Upper lobe of right lung (tissue), 1 donor: ENCODE results near the gene AMPD2. TPM values are rescaled to one million over a fixed set of nuclear protein-coding genes. Genes with fewer than 3 reads are reported as not detected.

Source experiments
- ATAC-seq: fragments of 200-7000 bp; cut with Tn5 transposase; one replicate; pipeline ENCODE4 v1.9.1; 2020; ENCODE audit warnings: mild to moderate bottlenecking, moderate library complexity
- DNase-seq: peaks from one replicate; pipeline ENCODE4 v3.0.0-alpha.2; 2020
- H3K27ac ChIP-seq: fragments of 200-600 bp; one replicate; pipeline ENCODE4 v1.8.0; 2022
- H3K27me3 ChIP-seq: fragments of 200-600 bp; one replicate; pipeline ENCODE4 v1.8.0; 2022; ENCODE audit warnings: mild to moderate bottlenecking
- H3K36me3 ChIP-seq: fragments of 200-600 bp; one replicate; pipeline ENCODE4 v1.8.0; 2022
- H3K4me1 ChIP-seq: fragments of 200-600 bp; one replicate; pipeline ENCODE4 v1.8.0; 2022
- H3K4me3 ChIP-seq: fragments of 200-600 bp; one replicate; pipeline ENCODE4 v1.8.0; 2022; ENCODE audit warnings: mild to moderate bottlenecking
- H3K9me3 ChIP-seq: fragments of 200-600 bp; one replicate; pipeline ENCODE4 v1.8.0; 2022
- intact Hi-C: fragments of 100-400 bp; cut with DNase I; formaldehyde crosslinking; loops from one replicate; pipeline ENCODE4 v1.11.0; 2022
- total RNA-seq: library from RNA; stranded (reverse); fragmentation: NEBNext Ultra II Directional; extraction: Animal tissue kit (Norgen Biotek cat#: 25700); gene quantifications from one replicate; pipeline ENCODE4 v1.2.1, GENCODE V29; 2021
- TF ChIP-seq, protein P1 (sequence below): fragments of 200-600 bp; IDR thresholded peaks from one replicate; pipeline ENCODE4 v1.8.0; 2022; ENCODE audit warnings: antibody characterized with exemption
- donor health status: DM: no; HTN: yes; CAD: no; lungs with severe emphysema.

AMPD2 gene
- total RNA-seq, 1 donor from 2014 or later = 56.9 TPM

DNA sequence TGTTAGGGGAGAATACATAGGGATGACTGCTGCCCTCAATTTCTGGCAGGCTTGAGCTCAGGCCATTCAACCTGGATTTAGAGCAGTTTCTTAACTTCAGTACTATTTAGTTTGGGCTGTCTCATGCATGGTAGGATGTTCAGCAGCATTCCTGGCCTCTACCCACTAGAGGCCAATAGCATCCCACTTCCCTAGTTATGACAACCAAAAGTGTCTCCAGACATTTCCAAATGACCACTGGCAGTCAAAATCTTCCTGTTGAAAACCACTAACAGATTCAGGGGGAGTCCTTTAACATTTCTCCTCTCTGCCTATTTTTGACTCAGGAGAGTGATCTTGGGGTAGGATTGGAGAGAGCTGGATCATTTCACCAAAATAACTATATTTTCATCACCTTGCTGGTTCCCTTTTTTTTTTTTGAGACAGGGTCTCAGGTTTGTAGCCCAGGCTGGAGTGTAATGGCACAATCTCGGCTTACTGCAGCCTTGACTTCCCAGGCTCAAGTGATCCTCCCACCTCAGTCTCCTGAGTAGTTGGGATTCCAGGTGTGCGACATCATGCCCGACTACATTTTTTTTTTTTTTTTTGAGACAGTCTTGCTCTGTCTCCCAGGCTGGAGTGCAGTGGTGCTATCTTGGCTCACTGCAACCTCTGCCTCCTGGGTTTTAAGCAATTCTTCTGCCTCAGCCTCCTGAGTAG, 8.9 kb upstream of the AMPD2 start:
- ATAC-seq (no peak), DNase-seq (no peak)
- TF ChIP-seq, protein P1, sequence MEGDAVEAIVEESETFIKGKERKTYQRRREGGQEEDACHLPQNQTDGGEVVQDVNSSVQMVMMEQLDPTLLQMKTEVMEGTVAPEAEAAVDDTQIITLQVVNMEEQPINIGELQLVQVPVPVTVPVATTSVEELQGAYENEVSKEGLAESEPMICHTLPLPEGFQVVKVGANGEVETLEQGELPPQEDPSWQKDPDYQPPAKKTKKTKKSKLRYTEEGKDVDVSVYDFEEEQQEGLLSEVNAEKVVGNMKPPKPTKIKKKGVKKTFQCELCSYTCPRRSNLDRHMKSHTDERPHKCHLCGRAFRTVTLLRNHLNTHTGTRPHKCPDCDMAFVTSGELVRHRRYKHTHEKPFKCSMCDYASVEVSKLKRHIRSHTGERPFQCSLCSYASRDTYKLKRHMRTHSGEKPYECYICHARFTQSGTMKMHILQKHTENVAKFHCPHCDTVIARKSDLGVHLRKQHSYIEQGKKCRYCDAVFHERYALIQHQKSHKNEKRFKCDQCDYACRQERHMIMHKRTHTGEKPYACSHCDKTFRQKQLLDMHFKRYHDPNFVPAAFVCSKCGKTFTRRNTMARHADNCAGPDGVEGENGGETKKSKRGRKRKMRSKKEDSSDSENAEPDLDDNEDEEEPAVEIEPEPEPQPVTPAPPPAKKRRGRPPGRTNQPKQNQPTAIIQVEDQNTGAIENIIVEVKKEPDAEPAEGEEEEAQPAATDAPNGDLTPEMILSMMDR = no peak
- no peaks in the 10 kb centered on the region for H3K36me3 ChIP-seq
- H3K27ac ChIP-seq = no peak overlapping the region
- no peaks in the 10 kb centered on the region for H3K4me1 ChIP-seq
- no peaks in the 10 kb centered on the region for H3K9me3 ChIP-seq
- no peaks in the 10 kb centered on the region for H3K27me3 ChIP-seq
- intact Hi-C loops = no loop called here
- no peak overlapping the region for H3K4me3 ChIP-seq

DNA sequence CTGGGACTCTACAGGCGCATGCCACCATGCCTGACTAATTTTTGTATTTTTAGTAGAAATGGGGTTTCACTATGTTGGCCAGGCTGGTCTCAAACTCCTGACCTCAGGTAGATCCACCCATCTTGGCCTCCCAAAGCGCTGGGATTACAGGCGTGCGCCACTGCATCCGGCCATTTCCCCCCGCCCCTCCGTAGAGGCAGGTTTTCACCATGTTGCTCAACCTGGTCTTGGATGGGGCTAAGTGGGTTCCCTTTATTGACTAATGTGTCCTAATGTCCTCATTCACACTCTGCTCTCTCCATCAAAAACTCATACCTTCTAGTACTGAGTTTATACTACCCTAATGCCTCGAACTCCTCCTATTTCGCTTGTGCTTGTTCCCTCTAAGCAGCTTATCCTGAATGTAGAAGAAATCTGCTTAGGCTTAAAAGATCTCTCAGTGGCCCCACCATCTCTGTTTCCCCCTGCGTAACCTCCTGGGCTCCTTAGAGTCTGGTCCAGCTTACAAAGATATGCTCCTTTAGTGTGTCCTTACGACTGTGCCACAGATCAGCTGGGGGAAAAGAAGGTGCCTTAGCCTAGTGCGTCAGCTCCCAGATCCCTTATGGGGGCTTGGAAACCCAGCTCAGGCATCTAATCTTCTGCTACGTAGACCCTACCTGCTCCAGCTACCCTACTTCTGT, 8.2 kb upstream of the AMPD2 start:
- no peaks in the 10 kb centered on the region for H3K9me3 ChIP-seq
- TF ChIP-seq, protein P1 = no peak
- DNase-seq = no peak

DNA sequence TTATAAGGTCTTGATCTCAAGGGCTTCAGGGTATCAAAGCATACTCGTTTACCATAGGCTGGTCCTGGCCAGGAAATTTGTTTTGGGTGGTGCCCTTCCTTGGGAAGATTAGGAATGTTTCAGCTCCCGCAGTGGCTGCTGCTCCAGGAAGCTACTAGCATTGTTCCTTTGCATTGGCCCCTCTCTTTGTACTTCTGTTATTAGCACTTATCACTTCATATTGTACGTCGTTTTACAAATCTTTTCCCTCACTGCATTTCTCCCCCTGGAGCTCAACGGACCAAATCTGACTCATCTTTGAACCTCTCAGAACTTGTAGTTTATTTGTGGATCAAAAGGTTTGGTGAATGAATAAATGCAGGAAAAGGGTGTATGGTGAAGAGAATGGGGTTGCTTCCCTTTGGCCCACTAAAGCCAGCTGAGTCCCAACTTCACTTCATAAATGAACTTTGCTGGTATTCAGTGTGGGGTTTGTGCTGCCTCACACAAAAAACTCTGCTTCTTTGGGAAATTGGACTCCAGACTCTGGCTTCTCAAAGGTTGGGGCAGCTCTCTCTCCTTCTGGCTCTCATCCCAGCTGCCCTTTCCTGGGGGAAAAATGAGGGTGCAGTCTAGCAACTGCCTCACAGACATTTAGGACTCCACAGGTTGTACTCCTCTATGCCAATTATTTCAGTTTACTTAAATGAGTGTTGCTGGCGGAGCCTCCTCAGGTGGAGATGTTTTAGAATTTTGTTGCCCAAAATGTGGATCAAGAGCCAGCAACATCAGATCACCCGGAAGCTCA, 6.1 kb upstream of the AMPD2 start:
- TF ChIP-seq, protein P1 = no peak
- intact Hi-C loops = no loop called here
- no peaks in the 10 kb centered on the region for H3K36me3 ChIP-seq
- H3K4me3 ChIP-seq = no peak overlapping the region
- no peak for DNase-seq
- H3K9me3 ChIP-seq = no peaks in the 10 kb centered on the region
- H3K27ac ChIP-seq = peak overlapping the region; percentile 26
- no peaks in the 10 kb centered on the region for H3K27me3 ChIP-seq
- H3K4me1 ChIP-seq = peaks cover 12% of the 10 kb centered on the region
- no peak for ATAC-seq

More for the DNA sequence above, 8.2 kb upstream of the AMPD2 start:
- no peaks in the 10 kb centered on the region for H3K36me3 ChIP-seq
- ATAC-seq = no peak
- H3K27me3 ChIP-seq = no peaks in the 10 kb centered on the region
- no peak overlapping the region for H3K27ac ChIP-seq
- no peak overlapping the region for H3K4me3 ChIP-seq
- intact Hi-C loops = no loop called here
- peaks cover 7% of the 10 kb centered on the region for H3K4me1 ChIP-seq

DNA sequence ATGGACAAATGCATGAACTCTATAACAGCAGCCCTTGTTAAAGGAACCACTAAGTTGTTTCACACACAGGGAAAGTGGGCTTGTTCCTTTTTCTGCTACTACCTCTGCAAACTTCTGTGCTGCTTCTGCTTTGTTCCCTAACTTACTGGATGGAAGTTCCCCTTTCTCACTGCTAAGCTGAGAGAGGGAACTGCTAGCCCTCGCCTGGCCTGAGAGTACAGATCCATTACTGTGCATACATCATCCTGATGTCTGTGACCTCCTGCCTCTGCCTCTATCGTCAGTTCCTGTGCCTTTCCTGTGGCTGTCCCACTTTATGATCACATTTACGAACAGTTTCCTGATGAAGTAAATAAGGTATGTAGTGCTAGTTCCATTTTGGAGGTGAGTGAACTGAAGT, 3.8 kb upstream of the AMPD2 start:
- H3K27ac ChIP-seq = peak overlapping the region; percentile 68
- H3K9me3 ChIP-seq = no peaks in the 10 kb centered on the region
- ATAC-seq = peak; percentile 78
- intact Hi-C loops = no loop called here
- TF ChIP-seq, protein P1 = no peak
- H3K4me1 ChIP-seq = peaks cover 20% of the 10 kb centered on the region
- H3K4me3 ChIP-seq = no peak overlapping the region
- no peak for DNase-seq
- H3K27me3 ChIP-seq = no peaks in the 10 kb centered on the region
- H3K36me3 ChIP-seq = no peaks in the 10 kb centered on the region

DNA sequence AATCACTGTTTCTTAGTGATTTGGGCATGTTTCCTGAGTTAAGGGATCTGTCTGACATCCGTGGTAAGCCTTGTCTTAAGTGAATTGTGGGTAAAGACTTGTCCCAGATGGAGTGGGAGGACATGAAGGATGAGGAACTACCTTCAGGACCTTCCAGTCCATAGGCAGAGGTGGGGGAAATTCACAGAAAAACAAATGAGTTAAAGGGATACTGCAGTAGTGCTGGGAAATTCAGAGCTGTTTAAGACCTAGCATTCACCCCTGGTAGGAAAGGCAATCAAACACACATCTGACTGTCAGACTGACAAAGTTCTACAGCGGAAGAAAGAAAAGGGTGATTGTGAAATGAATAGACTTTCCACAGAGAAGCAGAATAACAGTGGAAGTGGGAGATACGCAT, 3.2 kb upstream of the AMPD2 start:
- H3K27me3 ChIP-seq = no peaks in the 10 kb centered on the region
- DNase-seq = no peak
- intact Hi-C loops = no loop called here
- peak overlapping the region; percentile 68 for H3K27ac ChIP-seq
- no peak overlapping the region for H3K4me3 ChIP-seq
- no peak for ATAC-seq
- TF ChIP-seq, protein P1 = no peak
- no peaks in the 10 kb centered on the region for H3K9me3 ChIP-seq
- H3K36me3 ChIP-seq = no peaks in the 10 kb centered on the region
- peaks cover 21% of the 10 kb centered on the region for H3K4me1 ChIP-seq
